HAP-1 (cell line): ENCODE results near the gene CREB3L1.

Experiments used
- DNase-seq, 2 experiments: peaks; one replicate each; pipeline ENCODE4 v3.0.0-alpha.2; 2016 to 2020; ENCODE audit warnings: low spot score in 2 of 2
- H3K27me3 ChIP-seq: fragments of 250-450 bp; sonication (Bioruptor Pico); 2 replicates; pipeline ENCODE4 v1.5.1; 2020; ENCODE audit warnings: low read depth, mild to moderate bottlenecking, moderate library complexity
- H3K36me3 ChIP-seq: fragments of 250-450 bp; sonication (Bioruptor Pico); replicated peaks from 2 replicates; pipeline ENCODE4 v1.5.1; 2020; ENCODE audit warnings: mild to moderate bottlenecking
- H3K4me1 ChIP-seq: fragments of 250-450 bp; sonication (Bioruptor Pico); 2 replicates; pipeline ENCODE4 v1.5.1; 2020; ENCODE audit warnings: mild to moderate bottlenecking
- H3K4me3 ChIP-seq: fragments of 250-450 bp; sonication (Bioruptor Pico); 2 replicates; pipeline ENCODE4 v1.5.1; 2020; ENCODE audit warnings: mild to moderate bottlenecking, moderate library complexity
- H3K9me3 ChIP-seq: fragments of 250-450 bp; sonication (Bioruptor Pico); 2 replicates; pipeline ENCODE4 v1.5.1; 2020; ENCODE audit warnings: mild to moderate bottlenecking, moderate library complexity
- in situ Hi-C: fragments of 300-500 bp; cut with MboI; formaldehyde crosslinking; loops from 3 replicates; pipeline ENCODE4 v1.14.3; 2020; ENCODE audit warnings: low sequenced_read_pairs, inconsistent platforms, mixed read lengths

Gene CREB3L1

GRCh38 chr11:46322759-46323158, 45.3 kb downstream of the CREB3L1 start:
- in situ Hi-C loops = loop anchor here (5.0 kb wide), 1 partner anchor 80 kb away; no protein-coding TSS in a partner anchor
- no peak overlapping the region for H3K4me3 ChIP-seq
- H3K9me3 ChIP-seq = no peaks in the 10 kb centered on the region
- no peaks in the 10 kb centered on the region for H3K27me3 ChIP-seq
- no peaks in the 10 kb centered on the region for H3K36me3 ChIP-seq
- DNase-seq = peak in 1 of 2 experiments; percentile 52
- H3K4me1 ChIP-seq = no peaks in the 10 kb centered on the region

- in situ Hi-C loops = no loop called here
- no peak overlapping the region for H3K4me3 ChIP-seq
- H3K4me1 ChIP-seq = no peaks in the 10 kb centered on the region
- DNase-seq = no peak
- peaks cover 13% of the 10 kb centered on the region; the same call in 1 of the 2 replicates for H3K27me3 ChIP-seq
- no peaks in the 10 kb centered on the region for H3K36me3 ChIP-seq
- no peaks in the 10 kb centered on the region for H3K9me3 ChIP-seq
These were observed 49.5 kb downstream of the CREB3L1 start for GRCh38 chr11:46326813-46327416.

GRCh38 chr11:46327829-46328228, 50.4 kb downstream of the CREB3L1 start:
- peak in 1 of 2 experiments; percentile 25 for DNase-seq
- H3K4me3 ChIP-seq = no peak overlapping the region
- H3K4me1 ChIP-seq = no peaks in the 10 kb centered on the region
- peaks cover 13% of the 10 kb centered on the region; the same call in 1 of the 2 replicates for H3K27me3 ChIP-seq
- in situ Hi-C loops = no loop called here
- H3K36me3 ChIP-seq = no peaks in the 10 kb centered on the region
- no peaks in the 10 kb centered on the region for H3K9me3 ChIP-seq

GRCh38 chr11:46330154-46330553, 52.7 kb downstream of the CREB3L1 start:
- H3K36me3 ChIP-seq = no peaks in the 10 kb centered on the region

GRCh38 chr11:46330563-46331281, 53.3 kb downstream of the CREB3L1 start:
- Histone ChIP-seq H3K27me3 (peaks cover 13% of the 10 kb centered on the region; the same call in 1 of the 2 replicates), H3K36me3 (no peaks in the 10 kb centered on the region), H3K4me3 (no peak overlapping the region), H3K4me1 (no peaks in the 10 kb centered on the region), H3K9me3 (no peaks in the 10 kb centered on the region)
- in situ Hi-C loops = no loop called here
- no peak for DNase-seq

More at GRCh38 chr11:46330154-46330553, 52.7 kb downstream of the CREB3L1 start:
- Histone ChIP-seq H3K9me3 (no peaks in the 10 kb centered on the region), H3K4me3 (no peak overlapping the region), H3K27me3 (peaks cover 13% of the 10 kb centered on the region; the same call in 1 of the 2 replicates), H3K4me1 (no peaks in the 10 kb centered on the region)
- in situ Hi-C loops = no loop called here
- no peak for DNase-seq

GRCh38 chr11:46331282-46331984, 54.0 kb downstream of the CREB3L1 start:
- no peak for DNase-seq
- Histone ChIP-seq H3K27me3 (peaks cover 13% of the 10 kb centered on the region; the same call in 1 of the 2 replicates), H3K36me3 (no peaks in the 10 kb centered on the region), H3K9me3 (no peaks in the 10 kb centered on the region), H3K4me3 (no peak overlapping the region), H3K4me1 (no peaks in the 10 kb centered on the region)
- in situ Hi-C loops = no loop called here

- no peak for DNase-seq
- Histone ChIP-seq H3K27me3 (peaks cover 13% of the 10 kb centered on the region; the same call in 1 of the 2 replicates), H3K9me3 (no peaks in the 10 kb centered on the region), H3K36me3 (no peaks in the 10 kb centered on the region), H3K4me1 (no peaks in the 10 kb centered on the region), H3K4me3 (no peak overlapping the region)
- in situ Hi-C loops = no loop called here
These were observed 54.7 kb downstream of the CREB3L1 start for GRCh38 chr11:46332093-46332567.

- in situ Hi-C loops = no loop called here
- H3K27me3 ChIP-seq = peaks cover 13% of the 10 kb centered on the region; the same call in 1 of the 2 replicates
- H3K4me3 ChIP-seq = no peak overlapping the region
- no peaks in the 10 kb centered on the region for H3K4me1 ChIP-seq
- no peaks in the 10 kb centered on the region for H3K9me3 ChIP-seq
- no peak for DNase-seq
- no peaks in the 10 kb centered on the region for H3K36me3 ChIP-seq
These were observed 55.3 kb downstream of the CREB3L1 start for GRCh38 chr11:46332568-46333393.

GRCh38 chr11:46333394-46333947, 56.0 kb downstream of the CREB3L1 start:
- DNase-seq = no peak
- in situ Hi-C loops = no loop called here
- no peaks in the 10 kb centered on the region for H3K9me3 ChIP-seq
- peaks cover 13% of the 10 kb centered on the region; the same call in 1 of the 2 replicates for H3K27me3 ChIP-seq
- peaks cover under 1% of the 10 kb centered on the region for H3K4me1 ChIP-seq
- H3K4me3 ChIP-seq = no peak overlapping the region
- H3K36me3 ChIP-seq = no peaks in the 10 kb centered on the region

- no peaks in the 10 kb centered on the region for H3K36me3 ChIP-seq
- H3K27me3 ChIP-seq = peaks cover 13% of the 10 kb centered on the region; the same call in 1 of the 2 replicates
- no peak overlapping the region for H3K4me3 ChIP-seq
- no peak for DNase-seq
- H3K4me1 ChIP-seq = peaks cover 7% of the 10 kb centered on the region
- H3K9me3 ChIP-seq = no peaks in the 10 kb centered on the region
- in situ Hi-C loops = no loop called here
These were observed 56.7 kb downstream of the CREB3L1 start for GRCh38 chr11:46334211-46334610.

- H3K36me3 ChIP-seq = no peaks in the 10 kb centered on the region
- H3K4me1 ChIP-seq = peaks cover 12% of the 10 kb centered on the region
- no peaks in the 10 kb centered on the region for H3K9me3 ChIP-seq
- no peak overlapping the region for H3K4me3 ChIP-seq
- in situ Hi-C loops = no loop called here
- peaks cover 10% of the 10 kb centered on the region; the same call in 1 of the 2 replicates for H3K27me3 ChIP-seq
- DNase-seq = no peak
These were observed 57.8 kb downstream of the CREB3L1 start for GRCh38 chr11:46335271-46335670.

GRCh38 chr11:46335890-46336562, 58.6 kb downstream of the CREB3L1 start:
- Histone ChIP-seq H3K4me3 (no peak overlapping the region), H3K4me1 (peaks cover 12% of the 10 kb centered on the region), H3K27me3 (peaks cover 4% of the 10 kb centered on the region; the same call in 1 of the 2 replicates), H3K36me3 (no peaks in the 10 kb centered on the region), H3K9me3 (no peaks in the 10 kb centered on the region)
- in situ Hi-C loops = no loop called here
- DNase-seq = no peak
